ENCODE results near the gene SEMA6A.

- no peak for TF ChIP-seq CTCF (IDR thresholded peaks at IDR 0.05)
- no peak for TF ChIP-seq USF2 (IDR thresholded peaks at IDR 0.05)
- no peak for TF ChIP-seq POLR2A (IDR thresholded peaks at IDR 0.05; ENCODE audit: low read length)
- TF ChIP-seq ESRRA (IDR thresholded peaks at IDR 0.05; ENCODE audit: borderline replicate concordance, low read length) = no peak
- no peak for TF ChIP-seq RCOR1 (IDR thresholded peaks at IDR 0.05; ENCODE audit: low read depth, low read length)
- TF ChIP-seq HEYL (CRISPR knock-in tag; IDR thresholded peaks at IDR 0.05) = no peak
- TF ChIP-seq REST (IDR thresholded peaks at IDR 0.05) = no peak
- TF ChIP-seq RAD21 (conservative IDR thresholded peaks at IDR 0.05 in 1 of 2, IDR thresholded peaks at IDR 0.05 in 1 of 2) = no peak
- no peak for TF ChIP-seq RARB (CRISPR knock-in tag; IDR thresholded peaks at IDR 0.05)
Measured at GRCh38 chr5:116522356-116523136, 52.1 kb downstream of the SEMA6A start.

All from A549 (cell line).